Peyer's patch (tissue), 4 donors: ENCODE results near the gene GRAMD4. TPM values are rescaled to one million over a fixed set of nuclear protein-coding genes. Genes with fewer than 3 reads are reported as not detected.

Source experiments
- DNase-seq, 3 donors: peaks; one replicate each; pipeline ENCODE4 v3.0.0-alpha.2; 2017 to 2019
- H3K27ac ChIP-seq, 4 donors: fragments of 200-600 bp; sonication (generic); one replicate each; pipeline ENCODE4 v1.5.1; 2016 to 2019
- H3K27me3 ChIP-seq, 2 donors: fragments of 200-600 bp; sonication (generic); one replicate each; pipeline ENCODE4 v1.5.1; 2019
- H3K36me3 ChIP-seq, 3 donors: fragments of 200-600 bp; sonication (generic); one replicate each; pipeline ENCODE4 v1.5.1; 2016 to 2019
- H3K4me1 ChIP-seq, 4 donors: fragments of 200-600 bp; sonication (generic); one replicate each; pipeline ENCODE4 v1.5.1; 2016 to 2019
- H3K4me3 ChIP-seq, 4 donors: fragments of 200-600 bp; sonication (generic); 1 replicate in 3 of 4; 2 replicates in 1 of 4; pipeline ENCODE4 v1.5.1; 2016 to 2019; ENCODE audit warnings: mild to moderate bottlenecking in 1 of 4
- H3K9me3 ChIP-seq, 4 donors: fragments of 200-600 bp; sonication (generic); one replicate each; pipeline ENCODE4 v1.5.1; 2016 to 2019; ENCODE audit warnings: mild to moderate bottlenecking in 1 of 4
- POLR2A ChIP-seq, 2 donors: fragments of 450-650 bp; IDR thresholded peaks; one replicate each; pipeline ENCODE4 v1.5.1; 2017; ENCODE audit warnings: antibody characterized with exemption in 2 of 2, mild to moderate bottlenecking in 2 of 2, moderate library complexity in 2 of 2
- total RNA-seq, 4 donors: library from RNA; depleted of rRNA; stranded (reverse); fragments of >200 nt; gene quantifications; one replicate each; pipeline ENCODE4 v1.1.0, GENCODE V29; 2016
- TF ChIP-seq, protein P1 (sequence below), 6 experiments: fragments of 450-650 bp in 4 of 6; fragments of 200-600 bp in 2 of 6; sonication (generic) in 1 of 6; IDR thresholded peaks; one replicate each; pipeline ENCODE4 v1.5.1; 2017 to 2019; ENCODE audit warnings: antibody characterized with exemption in 6 of 6, mild to moderate bottlenecking in 3 of 6, moderate library complexity in 1 of 6

GRAMD4 gene
- total RNA-seq, 4 donors from 2014 or later = 98.2 to 428 (median 422) TPM

DNA sequence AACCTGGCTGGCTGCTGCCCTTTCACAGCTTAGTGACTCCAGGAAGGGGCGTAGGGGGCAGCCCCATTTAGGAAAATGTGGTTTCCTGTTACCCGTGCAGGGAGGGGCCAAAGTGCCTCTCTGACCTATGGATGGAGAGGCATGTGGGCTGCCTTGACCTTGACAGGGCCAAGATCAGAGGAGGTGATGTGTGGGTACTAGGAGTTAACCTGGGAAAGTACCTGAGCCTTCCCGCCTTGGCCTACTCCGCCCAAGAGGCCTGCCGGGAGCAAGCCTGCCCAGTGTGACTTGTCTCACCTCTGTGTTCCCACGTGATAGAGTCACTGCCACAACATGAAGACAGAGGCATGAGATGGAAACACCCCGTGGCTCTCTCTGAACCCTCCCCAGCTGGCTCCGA lies 33.4 kb downstream of the GRAMD4 start:
- Histone ChIP-seq H3K9me3 (no peaks in the 10 kb centered on the region), H3K27me3 (no peaks in the 10 kb centered on the region), H3K27ac (peak overlapping the region in 2 of 4 donors; percentile 67 to 71), H3K36me3 (peaks cover 0 to 5% (median 0%) of the 10 kb centered on the region in 3 donors), H3K4me1 (peaks cover 6 to 45% (median 10%) of the 10 kb centered on the region in 4 donors), H3K4me3 (no peak overlapping the region)
- TF ChIP-seq, protein P1, sequence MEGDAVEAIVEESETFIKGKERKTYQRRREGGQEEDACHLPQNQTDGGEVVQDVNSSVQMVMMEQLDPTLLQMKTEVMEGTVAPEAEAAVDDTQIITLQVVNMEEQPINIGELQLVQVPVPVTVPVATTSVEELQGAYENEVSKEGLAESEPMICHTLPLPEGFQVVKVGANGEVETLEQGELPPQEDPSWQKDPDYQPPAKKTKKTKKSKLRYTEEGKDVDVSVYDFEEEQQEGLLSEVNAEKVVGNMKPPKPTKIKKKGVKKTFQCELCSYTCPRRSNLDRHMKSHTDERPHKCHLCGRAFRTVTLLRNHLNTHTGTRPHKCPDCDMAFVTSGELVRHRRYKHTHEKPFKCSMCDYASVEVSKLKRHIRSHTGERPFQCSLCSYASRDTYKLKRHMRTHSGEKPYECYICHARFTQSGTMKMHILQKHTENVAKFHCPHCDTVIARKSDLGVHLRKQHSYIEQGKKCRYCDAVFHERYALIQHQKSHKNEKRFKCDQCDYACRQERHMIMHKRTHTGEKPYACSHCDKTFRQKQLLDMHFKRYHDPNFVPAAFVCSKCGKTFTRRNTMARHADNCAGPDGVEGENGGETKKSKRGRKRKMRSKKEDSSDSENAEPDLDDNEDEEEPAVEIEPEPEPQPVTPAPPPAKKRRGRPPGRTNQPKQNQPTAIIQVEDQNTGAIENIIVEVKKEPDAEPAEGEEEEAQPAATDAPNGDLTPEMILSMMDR (IDR thresholded peaks at IDR 0.05) = no peak
- no peak for TF ChIP-seq POLR2A (IDR thresholded peaks at IDR 0.05)
- DNase-seq = peak in 1 of 3 donors; percentile 66

DNA sequence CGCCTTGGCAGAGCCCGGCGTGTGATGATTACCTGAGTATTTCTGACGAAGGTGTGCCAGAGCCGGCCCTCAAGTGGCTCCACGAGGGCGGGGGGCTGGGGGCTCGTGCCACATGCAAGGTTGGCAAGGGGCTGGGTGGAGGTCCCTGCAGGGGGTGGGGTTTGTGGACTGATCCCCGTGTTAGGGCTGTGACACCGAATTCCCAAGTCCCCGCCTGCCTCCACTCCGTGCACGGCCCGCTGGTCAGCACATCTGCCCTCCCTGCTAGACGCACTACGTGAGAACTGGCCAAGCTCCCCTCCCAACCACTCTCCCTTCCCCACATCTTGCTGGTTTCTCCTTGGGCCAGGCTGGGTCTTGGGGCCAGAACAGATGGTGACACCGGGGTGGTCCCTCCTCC lies 34.2 kb downstream of the GRAMD4 start:
- Histone ChIP-seq H3K4me1 (peaks cover 3 to 40% (median 10%) of the 10 kb centered on the region in 4 donors), H3K4me3 (no peak overlapping the region), H3K36me3 (peaks cover 0 to 14% (median 0%) of the 10 kb centered on the region in 3 donors), H3K27ac (peak overlapping the region in 1 of 4 donors; percentile 35), H3K9me3 (no peaks in the 10 kb centered on the region), H3K27me3 (no peaks in the 10 kb centered on the region)
- TF ChIP-seq POLR2A (IDR thresholded peaks at IDR 0.05) = no peak
- TF ChIP-seq, protein P1 (IDR thresholded peaks at IDR 0.05) = no peak
- no peak for DNase-seq

DNA sequence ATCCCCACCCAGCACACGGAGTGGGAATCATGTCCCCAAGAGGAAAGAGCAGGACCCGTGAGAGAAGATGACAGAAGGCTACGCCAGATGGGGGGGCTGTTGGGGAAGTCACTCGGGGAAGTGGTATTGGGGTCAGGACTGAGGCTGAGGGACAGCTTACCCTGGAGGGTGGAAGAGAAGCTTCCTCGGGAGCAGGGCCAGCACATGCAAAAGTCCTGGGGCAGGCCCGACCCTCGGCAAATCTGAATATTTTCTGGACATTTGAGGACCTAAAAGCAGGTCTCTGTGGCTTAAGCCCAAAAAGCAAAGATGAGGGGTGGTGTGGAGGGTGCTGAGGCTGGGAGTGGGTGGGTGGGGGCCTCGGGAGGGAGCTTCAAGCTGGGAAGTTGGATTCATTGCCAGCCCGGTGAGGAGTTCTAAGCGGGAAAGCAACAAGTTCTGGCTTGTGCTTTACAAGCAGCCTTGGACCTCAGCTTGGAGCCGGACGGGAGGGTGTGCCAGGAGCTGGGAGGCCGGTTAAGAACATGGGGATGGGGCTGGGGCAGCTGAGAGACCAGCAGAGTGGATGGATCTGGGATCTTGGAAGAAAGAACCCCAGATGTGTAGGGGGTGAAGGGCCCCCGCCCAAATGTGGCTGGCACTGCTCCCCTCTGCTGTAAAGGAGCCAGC lies 34.9 kb downstream of the GRAMD4 start:
- no peaks in the 10 kb centered on the region for H3K27me3 ChIP-seq
- peaks cover 0 to 19% (median 0%) of the 10 kb centered on the region in 3 donors for H3K36me3 ChIP-seq
- no peak for DNase-seq
- TF ChIP-seq, protein P1 (IDR thresholded peaks at IDR 0.05) = no peak
- TF ChIP-seq POLR2A (IDR thresholded peaks at IDR 0.05) = no peak
- H3K4me3 ChIP-seq = no peak overlapping the region
- H3K4me1 ChIP-seq = peaks cover 3 to 40% (median 10%) of the 10 kb centered on the region in 4 donors
- no peak overlapping the region for H3K27ac ChIP-seq
- H3K9me3 ChIP-seq = no peaks in the 10 kb centered on the region

DNA sequence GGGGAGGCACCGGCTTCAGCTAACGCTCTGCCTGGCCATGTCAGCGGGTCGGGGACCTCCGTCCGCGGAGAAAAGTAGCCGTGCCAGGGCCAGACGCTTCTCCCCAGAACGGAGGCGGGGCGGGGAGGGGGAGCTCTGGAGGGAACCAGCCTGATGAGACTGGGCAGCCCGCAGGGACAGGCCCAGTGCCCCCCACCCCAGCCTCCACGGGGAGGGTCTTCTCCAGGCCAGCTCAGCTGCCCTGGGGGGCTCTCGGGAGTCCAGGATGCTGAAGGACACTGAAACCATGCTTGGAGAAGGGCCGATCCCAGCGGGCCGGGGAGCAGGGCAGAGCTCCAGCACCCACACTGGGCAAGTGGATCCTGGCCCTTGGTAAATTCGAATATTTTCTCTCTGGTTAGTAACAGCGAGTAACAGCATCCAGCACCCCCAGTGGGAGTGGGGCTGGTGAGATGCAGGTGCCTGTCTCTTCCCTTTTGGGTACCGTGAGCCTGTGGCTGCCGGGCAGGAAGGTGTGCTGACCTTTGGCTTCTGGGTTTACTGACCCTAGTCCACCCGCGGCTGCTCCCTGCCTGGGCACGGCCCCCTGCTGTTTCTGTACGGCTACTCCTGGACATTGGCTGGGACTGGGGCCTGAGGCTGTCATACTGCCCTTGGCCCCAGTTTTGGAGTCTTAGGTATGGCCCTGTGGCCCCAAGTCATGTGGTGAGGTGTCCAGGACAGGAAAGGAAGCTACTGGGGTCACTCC lies 35.8 kb downstream of the GRAMD4 start:
- H3K9me3 ChIP-seq = no peaks in the 10 kb centered on the region
- H3K4me3 ChIP-seq = no peak overlapping the region
- H3K27me3 ChIP-seq = no peaks in the 10 kb centered on the region
- no peak for DNase-seq
- H3K4me1 ChIP-seq = peaks cover 6 to 41% (median 10%) of the 10 kb centered on the region in 4 donors
- TF ChIP-seq POLR2A (IDR thresholded peaks at IDR 0.05) = no peak
- TF ChIP-seq, protein P1 (IDR thresholded peaks at IDR 0.05) = no peak
- peaks cover 0 to 19% (median 0%) of the 10 kb centered on the region in 3 donors for H3K36me3 ChIP-seq
- no peak overlapping the region for H3K27ac ChIP-seq

DNA sequence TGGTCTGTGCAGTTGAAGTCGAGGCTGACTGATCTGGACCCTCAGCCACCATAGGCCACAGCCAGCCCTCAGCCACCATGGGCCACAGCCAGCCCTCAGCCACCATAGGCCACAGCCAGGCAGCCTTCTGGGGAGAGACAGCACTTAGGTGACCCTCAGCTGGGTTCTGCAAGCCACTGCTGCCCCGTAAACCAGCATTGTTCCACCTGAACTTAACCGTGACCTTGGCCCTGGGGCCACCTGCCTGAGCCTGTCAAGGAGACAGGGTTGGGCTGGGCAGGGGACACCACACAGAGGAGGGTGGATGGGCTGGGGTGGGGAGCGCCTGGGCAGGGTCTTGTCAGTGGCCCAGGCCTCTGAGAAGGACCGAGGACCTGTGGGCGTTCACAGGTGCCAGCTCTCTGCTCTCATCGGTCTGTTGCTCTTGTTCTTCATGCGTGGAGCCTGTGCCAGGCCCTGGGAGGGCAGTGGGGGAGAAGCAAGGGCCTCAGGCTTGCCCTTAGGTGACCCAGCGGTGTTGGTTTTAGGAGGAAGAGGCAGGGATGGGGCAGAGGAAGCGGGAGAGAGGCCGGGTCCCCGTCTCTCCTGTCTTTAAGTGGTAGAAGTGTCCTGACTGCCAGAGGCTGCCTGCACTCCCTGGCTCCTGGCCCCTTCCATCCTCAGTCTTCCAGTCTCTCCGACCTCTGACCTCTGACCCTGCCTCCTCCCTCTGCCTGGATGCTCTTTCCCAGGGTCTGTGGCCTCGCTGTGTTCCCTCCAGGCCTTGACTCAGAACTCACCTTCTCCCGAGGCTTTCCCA lies 36.9 kb downstream of the GRAMD4 start:
- Histone ChIP-seq H3K4me3 (no peak overlapping the region), H3K36me3 (peaks cover 0 to 27% (median 0%) of the 10 kb centered on the region in 3 donors), H3K27ac (no peak overlapping the region), H3K27me3 (no peaks in the 10 kb centered on the region), H3K4me1 (peaks cover 6 to 43% (median 10%) of the 10 kb centered on the region in 4 donors), H3K9me3 (no peaks in the 10 kb centered on the region)
- TF ChIP-seq, protein P1 (IDR thresholded peaks at IDR 0.05) = no peak
- no peak for DNase-seq
